Activated naive CD4-positive, alpha-beta T cell treated with anti-CD3 and anti-CD28 coated beads for 36 hours (primary cell): ENCODE data around the gene FKRP. TPM values are rescaled to one million over a fixed set of nuclear protein-coding genes. Genes with fewer than 3 reads are reported as not detected.
"Not testable (repeated sequence)": the region's sequence is repeated elsewhere in the genome, so short reads cannot be mapped to it uniquely, and the experiment has no call there.

Experiments
- CTCF ChIA-PET: fragments of 350-600 bp; sonication (Branson Sonifier 250); formaldehyde crosslinking; loops from one replicate; lab custom pipeline; 2021; ENCODE audit warnings: antibody characterized with exemption; lab: Charles Lee
- DNase-seq: peaks from one replicate; pipeline ENCODE4 v3.0.0-alpha.2; 2020
- H3K27ac Mint-ChIP-seq: one replicate; pipeline ENCODE4 v1.8.0; 2021; ENCODE audit warnings: mild to moderate bottlenecking, mixed read lengths
- H3K27me3 Mint-ChIP-seq: one replicate; pipeline ENCODE4 v1.8.0; 2021; ENCODE audit warnings: low read depth, mixed read lengths
- H3K36me3 Mint-ChIP-seq: one replicate; pipeline ENCODE4 v1.8.0; 2021; ENCODE audit warnings: low read depth, mixed read lengths
- H3K4me1 Mint-ChIP-seq: one replicate; pipeline ENCODE4 v1.8.0; 2021; ENCODE audit warnings: low read depth, mixed read lengths
- H3K4me3 Mint-ChIP-seq: one replicate; pipeline ENCODE4 v1.8.0; 2021; ENCODE audit warnings: mild to moderate bottlenecking, moderate library complexity, mixed read lengths
- H3K9me3 Mint-ChIP-seq: one replicate; pipeline ENCODE4 v1.8.0; 2021; ENCODE audit warnings: mixed read lengths
- intact Hi-C: fragments of 100-400 bp; cut with micrococcal nuclease; formaldehyde crosslinking; loops from one replicate; pipeline ENCODE4 v1.15.1; 2023
- total RNA-seq, 2 experiments: library from RNA; stranded (reverse); gene quantifications; one replicate each; pipeline ENCODE4 v1.2.3, GENCODE V29; 2021

Gene FKRP
- total RNA-seq, 2 experiments from 2014 or later, result 8.8 to 9.0 TPM

- no peak overlapping the region for H3K4me3 Mint-ChIP-seq
- CTCF ChIA-PET, result interaction anchor here (0.6 to 3.9 kb wide), 22 partner anchors 9 to 661 kb away, joined by 3 to 40 read pairs (median 4); partner anchors contain the start of gene SLC1A5
- intact Hi-C loops, result no loop called here
- peak; percentile 74 for DNase-seq
- H3K9me3 Mint-ChIP-seq, result no peaks in the 10 kb centered on the region
- H3K4me1 Mint-ChIP-seq, result peaks cover 2% of the 10 kb centered on the region
- no peak overlapping the region for H3K27ac Mint-ChIP-seq
- no peaks in the 10 kb centered on the region for H3K36me3 Mint-ChIP-seq
- H3K27me3 Mint-ChIP-seq, result no peaks in the 10 kb centered on the region
Observed at GRCh38 chr19:46766569-46767317, 20.9 kb downstream of the FKRP start.

- intact Hi-C loops, H3K4me3 Mint-ChIP-seq, H3K36me3 Mint-ChIP-seq, H3K4me1 Mint-ChIP-seq, H3K27ac Mint-ChIP-seq, H3K27me3 Mint-ChIP-seq, H3K9me3 Mint-ChIP-seq, DNase-seq: not testable (repeated sequence)
- CTCF ChIA-PET, result interaction anchor here (1.1 to 2.4 kb wide), 2 partner anchors 15 to 245 kb away, joined by 5 to 10 read pairs; no protein-coding TSS in a partner anchor
Observed at GRCh38 chr19:46768746-46769145, 22.9 kb downstream of the FKRP start.

GRCh38 chr19:46772170-46773017 lies 26.5 kb downstream of the FKRP start:
- no peaks in the 10 kb centered on the region for H3K4me1 Mint-ChIP-seq
- H3K9me3 Mint-ChIP-seq, result no peaks in the 10 kb centered on the region
- CTCF ChIA-PET, result interaction anchor here (1.6 kb wide), 1 partner anchor 21 kb away, joined by 4 read pairs; no protein-coding TSS in a partner anchor
- H3K27ac Mint-ChIP-seq, result no peak overlapping the region
- intact Hi-C loops, result no loop called here
- no peak overlapping the region for H3K4me3 Mint-ChIP-seq
- no peaks in the 10 kb centered on the region for H3K27me3 Mint-ChIP-seq
- no peak for DNase-seq
- H3K36me3 Mint-ChIP-seq, result peaks cover 24% of the 10 kb centered on the region

GRCh38 chr19:46773018-46773399 lies 27.2 kb downstream of the FKRP start:
- H3K4me3 Mint-ChIP-seq, result no peak overlapping the region
- no peaks in the 10 kb centered on the region for H3K9me3 Mint-ChIP-seq
- H3K4me1 Mint-ChIP-seq, result no peaks in the 10 kb centered on the region
- DNase-seq, result no peak
- intact Hi-C loops, result no loop called here
- CTCF ChIA-PET, result interaction anchor here (1.6 kb wide), 1 partner anchor 20 kb away, joined by 4 read pairs; no protein-coding TSS in a partner anchor
- H3K36me3 Mint-ChIP-seq, result peaks cover 28% of the 10 kb centered on the region
- H3K27me3 Mint-ChIP-seq, result no peaks in the 10 kb centered on the region
- H3K27ac Mint-ChIP-seq, result no peak overlapping the region

GRCh38 chr19:46775642-46776258 lies 29.9 kb downstream of the FKRP start:
- intact Hi-C loops, result no loop called here
- peaks cover 2% of the 10 kb centered on the region for H3K4me1 Mint-ChIP-seq
- no peak for DNase-seq
- no peaks in the 10 kb centered on the region for H3K9me3 Mint-ChIP-seq
- H3K4me3 Mint-ChIP-seq, result no peak overlapping the region
- CTCF ChIA-PET, result no interaction called here
- no peak overlapping the region for H3K27ac Mint-ChIP-seq
- peaks cover 41% of the 10 kb centered on the region for H3K36me3 Mint-ChIP-seq
- H3K27me3 Mint-ChIP-seq, result no peaks in the 10 kb centered on the region

- intact Hi-C loops, result no loop called here
- no peak overlapping the region for H3K27ac Mint-ChIP-seq
- no peaks in the 10 kb centered on the region for H3K27me3 Mint-ChIP-seq
- H3K9me3 Mint-ChIP-seq, result no peaks in the 10 kb centered on the region
- peaks cover 10% of the 10 kb centered on the region for H3K4me1 Mint-ChIP-seq
- CTCF ChIA-PET, result interaction anchor here (0.6 kb wide), 1 partner anchor 140 kb away, joined by 3 read pairs; no protein-coding TSS in a partner anchor
- no peak overlapping the region for H3K4me3 Mint-ChIP-seq
- H3K36me3 Mint-ChIP-seq, result peaks cover 51% of the 10 kb centered on the region
- DNase-seq, result no peak
Observed at GRCh38 chr19:46776927-46777911, 31.4 kb downstream of the FKRP start.

- H3K4me3 Mint-ChIP-seq, H3K27me3 Mint-ChIP-seq, H3K27ac Mint-ChIP-seq, intact Hi-C loops, H3K9me3 Mint-ChIP-seq, DNase-seq: not testable (repeated sequence)
- H3K4me1 Mint-ChIP-seq, result peaks cover 16% of the 10 kb centered on the region
- CTCF ChIA-PET, result interaction anchor here (0.9 kb wide), 1 partner anchor 11 kb away, joined by 3 read pairs; no protein-coding TSS in a partner anchor
- H3K36me3 Mint-ChIP-seq, result peaks cover 59% of the 10 kb centered on the region
Observed at GRCh38 chr19:46777956-46778645, 32.2 kb downstream of the FKRP start.

GRCh38 chr19:46782355-46783019 lies 36.6 kb downstream of the FKRP start:
- intact Hi-C loops, result no loop called here
- H3K27me3 Mint-ChIP-seq, result no peaks in the 10 kb centered on the region
- H3K4me3 Mint-ChIP-seq, result peak overlapping the region; percentile 95
- no peak for DNase-seq
- peaks cover 30% of the 10 kb centered on the region for H3K4me1 Mint-ChIP-seq
- H3K27ac Mint-ChIP-seq, result peak overlapping the region; percentile 53
- H3K36me3 Mint-ChIP-seq, result peaks cover 78% of the 10 kb centered on the region
- no peaks in the 10 kb centered on the region for H3K9me3 Mint-ChIP-seq
- CTCF ChIA-PET, result interaction anchor here (0.5 to 3.5 kb wide), 3 partner anchors 13 to 78 kb away, joined by 4 to 10 read pairs (median 6); no protein-coding TSS in a partner anchor

- no peaks in the 10 kb centered on the region for H3K9me3 Mint-ChIP-seq
- CTCF ChIA-PET, result interaction anchor here (0.6 to 3.5 kb wide), 5 partner anchors 17 to 1819 kb away, joined by 3 to 10 read pairs (median 8); no protein-coding TSS in a partner anchor
- peak overlapping the region; percentile 95 for H3K4me3 Mint-ChIP-seq
- H3K27ac Mint-ChIP-seq, result peak overlapping the region; percentile 99
- intact Hi-C loops, result no loop called here
- no peaks in the 10 kb centered on the region for H3K27me3 Mint-ChIP-seq
- no peak for DNase-seq
- peaks cover 32% of the 10 kb centered on the region for H3K4me1 Mint-ChIP-seq
- H3K36me3 Mint-ChIP-seq, result peaks cover 69% of the 10 kb centered on the region
Observed at GRCh38 chr19:46783670-46784069, 37.8 kb downstream of the FKRP start.

- Mint-ChIP-seq H3K4me3 (peak overlapping the region; percentile 95), H3K36me3 (peaks cover 62% of the 10 kb centered on the region), H3K4me1 (peaks cover 38% of the 10 kb centered on the region), H3K27me3 (no peaks in the 10 kb centered on the region), H3K27ac (peak overlapping the region; percentile 99), H3K9me3 (no peaks in the 10 kb centered on the region)
- intact Hi-C loops, result loop anchor here (5.0 kb wide), 1 partner anchor 403 kb away; no protein-coding TSS in a partner anchor
- CTCF ChIA-PET, result interaction anchor here (0.6 to 3.3 kb wide), 8 partner anchors 14 to 123 kb away, joined by 3 to 13 read pairs (median 6); no protein-coding TSS in a partner anchor
- peak; percentile 86 for DNase-seq
Observed at GRCh38 chr19:46784262-46785053, 38.6 kb downstream of the FKRP start.
